Karpas-422 (cell line): ENCODE results near the gene TBKBP1. TPM values are rescaled to one million over a fixed set of nuclear protein-coding genes. Genes with fewer than 3 reads are reported as not detected.

Experiments used
- DNase-seq: peaks from one replicate; pipeline ENCODE4 v3.0.0-alpha.2; 2015
- H2AFZ ChIP-seq: fragments of 200-600 bp; sonication (generic); 2 replicates; pipeline ENCODE4 v1.6.1; 2014; ENCODE audit warnings: antibody characterized with exemption, low read length, mixed read lengths
- H3K27ac ChIP-seq: fragments of 200-600 bp; sonication (generic); 2 replicates; pipeline ENCODE4 v1.5.1; 2014; ENCODE audit warnings: mild to moderate bottlenecking, low read length, moderate library complexity
- H3K27me3 ChIP-seq: fragments of 200-600 bp; sonication (generic); 2 replicates; pipeline ENCODE4 v1.6.1; 2014; ENCODE audit warnings: low read length, mixed read lengths
- H3K36me3 ChIP-seq: fragments of 200-600 bp; sonication (generic); 2 replicates; pipeline ENCODE4 v1.6.1; 2014; ENCODE audit warnings: low read length, mixed read lengths; ENCODE audit not compliant: insufficient read depth
- H3K4me1 ChIP-seq: fragments of 200-600 bp; sonication (generic); 2 replicates; pipeline ENCODE4 v1.6.1; 2014; ENCODE audit warnings: mild to moderate bottlenecking, low read length, mixed read lengths
- H3K4me2 ChIP-seq: fragments of 200-600 bp; sonication (generic); 2 replicates; pipeline ENCODE4 v1.6.1; 2014; ENCODE audit warnings: low read length, low read depth, mild to moderate bottlenecking; ENCODE audit not compliant: poor library complexity, severe bottlenecking
- H3K4me3 ChIP-seq: fragments of 200-600 bp; sonication (generic); 2 replicates; pipeline ENCODE4 v1.5.1; 2014; ENCODE audit warnings: mild to moderate bottlenecking, antibody characterized with exemption, low read length, mixed read lengths
- H3K79me2 ChIP-seq: fragments of 200-600 bp; sonication (generic); 2 replicates; pipeline ENCODE4 v1.6.1; 2014; ENCODE audit warnings: mild to moderate bottlenecking, low read length, mixed read lengths
- H3K9ac ChIP-seq: fragments of 200-600 bp; sonication (generic); 2 replicates; pipeline ENCODE4 v1.6.0; 2014; ENCODE audit warnings: low read length
- H3K9me2 ChIP-seq: fragments of 200-600 bp; sonication (generic), shearing (Covaris generic); replicated peaks from 2 replicates; pipeline ENCODE4 v1.6.0; 2014; ENCODE audit warnings: mild to moderate bottlenecking, low read length, moderate library complexity; ENCODE audit not compliant: insufficient read depth
- H3K9me3 ChIP-seq: fragments of 300-700, 200-600 bp; sonication (generic); 2 replicates; pipeline ENCODE4 v1.6.1; 2014; ENCODE audit warnings: low read length, mixed read lengths
- H4K20me1 ChIP-seq: fragments of 200-600 bp; sonication (generic); 2 replicates; pipeline ENCODE4 v1.6.1; 2014; ENCODE audit warnings: mild to moderate bottlenecking, antibody characterized with exemption, low read length, low read depth; ENCODE audit not compliant: insufficient read depth
- total RNA-seq: library from RNA; depleted of rRNA; stranded (reverse); fragments of >200 nt; shearing (Covaris generic); gene quantifications from 2 replicates; pipeline ENCODE4 v1.2.3, GENCODE V29; 2014; ENCODE audit warnings: low replicate concordance

TBKBP1 gene
- total RNA-seq, 1 experiment from 2014 or later = 0.56 TPM

DNA sequence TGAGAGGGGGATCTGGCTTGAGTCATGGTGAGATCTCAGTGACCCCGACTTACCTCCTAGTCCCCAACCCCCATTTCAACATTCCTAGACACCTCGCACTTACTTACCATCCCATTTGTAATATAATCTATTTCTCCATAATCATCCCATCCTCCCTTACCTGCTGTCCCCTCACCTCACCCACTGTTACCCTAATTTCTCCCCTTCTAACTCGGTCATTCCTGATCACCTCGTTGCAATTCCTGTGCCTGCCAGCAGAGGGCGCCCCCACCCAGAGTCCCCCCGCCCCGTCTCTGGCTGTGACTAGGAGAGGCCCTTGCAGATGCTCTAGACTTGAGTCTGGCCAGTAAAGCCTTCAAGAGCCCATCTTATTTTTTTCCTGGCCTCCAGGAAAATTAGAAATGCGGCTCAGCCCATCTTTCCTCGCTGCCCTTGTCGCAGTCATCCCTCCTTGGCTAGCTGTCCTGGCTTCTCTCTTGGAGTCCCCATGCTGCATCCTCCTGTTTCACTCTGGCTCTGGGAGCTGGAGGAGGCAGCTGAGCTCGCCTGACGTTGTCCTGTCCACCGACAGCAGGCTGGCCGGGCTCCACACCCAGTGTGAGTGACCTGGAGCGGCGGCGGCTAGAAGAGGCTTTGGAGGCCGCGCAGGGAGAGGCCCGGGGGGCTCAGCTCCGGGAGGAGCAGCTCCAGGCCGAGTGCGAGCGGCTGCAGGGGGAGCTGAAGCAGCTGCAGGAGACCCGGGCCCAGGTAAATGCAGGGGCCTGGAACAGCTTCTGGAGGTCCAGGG, 5.0 kb downstream of the TBKBP1 start:
- H3K27ac ChIP-seq = no peak overlapping the region
- H3K4me1 ChIP-seq = peaks cover 9% of the 10 kb centered on the region
- DNase-seq = peak; percentile 90
- no peak overlapping the region for H3K4me3 ChIP-seq
- no peaks in the 10 kb centered on the region for H3K27me3 ChIP-seq
- H3K79me2 ChIP-seq = no peaks in the 10 kb centered on the region
- H3K9me3 ChIP-seq = no peaks in the 10 kb centered on the region
- no peaks in the 10 kb centered on the region for H3K9me2 ChIP-seq
- 0 out of 2 replicates have a peak, but pooled peaks cover 3% of the 10 kb centered on the region for H4K20me1 ChIP-seq
- no peaks in the 10 kb centered on the region for H3K36me3 ChIP-seq
- no peak overlapping the region for H3K9ac ChIP-seq
- no peak overlapping the region for H2AFZ ChIP-seq
- H3K4me2 ChIP-seq = no peak overlapping the region

DNA sequence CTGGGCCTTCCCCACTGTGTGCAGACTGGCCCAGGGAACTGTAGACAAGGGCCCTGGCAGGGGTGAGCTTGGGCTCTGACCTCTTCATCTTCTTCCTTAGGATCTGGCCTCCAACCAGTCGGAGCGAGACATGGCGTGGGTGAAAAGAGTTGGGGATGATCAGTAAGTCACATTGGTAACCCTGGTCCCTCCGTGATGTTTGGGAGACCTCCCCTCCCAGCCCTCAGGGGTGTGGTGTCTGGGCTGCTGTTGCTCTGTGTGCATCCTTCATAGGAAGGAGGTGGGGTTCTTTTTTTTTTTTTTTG, 5.5 kb downstream of the TBKBP1 start:
- Histone ChIP-seq H2AFZ (no peak overlapping the region), H3K4me2 (no peak overlapping the region), H3K4me3 (no peak overlapping the region), H3K4me1 (peaks cover 5% of the 10 kb centered on the region), H4K20me1 (0 out of 2 replicates have a peak, but pooled peaks cover 3% of the 10 kb centered on the region), H3K27me3 (no peaks in the 10 kb centered on the region), H3K9me2 (no peaks in the 10 kb centered on the region), H3K36me3 (no peaks in the 10 kb centered on the region), H3K27ac (no peak overlapping the region), H3K9me3 (no peaks in the 10 kb centered on the region), H3K9ac (no peak overlapping the region), H3K79me2 (no peaks in the 10 kb centered on the region)
- DNase-seq = no peak

DNA sequence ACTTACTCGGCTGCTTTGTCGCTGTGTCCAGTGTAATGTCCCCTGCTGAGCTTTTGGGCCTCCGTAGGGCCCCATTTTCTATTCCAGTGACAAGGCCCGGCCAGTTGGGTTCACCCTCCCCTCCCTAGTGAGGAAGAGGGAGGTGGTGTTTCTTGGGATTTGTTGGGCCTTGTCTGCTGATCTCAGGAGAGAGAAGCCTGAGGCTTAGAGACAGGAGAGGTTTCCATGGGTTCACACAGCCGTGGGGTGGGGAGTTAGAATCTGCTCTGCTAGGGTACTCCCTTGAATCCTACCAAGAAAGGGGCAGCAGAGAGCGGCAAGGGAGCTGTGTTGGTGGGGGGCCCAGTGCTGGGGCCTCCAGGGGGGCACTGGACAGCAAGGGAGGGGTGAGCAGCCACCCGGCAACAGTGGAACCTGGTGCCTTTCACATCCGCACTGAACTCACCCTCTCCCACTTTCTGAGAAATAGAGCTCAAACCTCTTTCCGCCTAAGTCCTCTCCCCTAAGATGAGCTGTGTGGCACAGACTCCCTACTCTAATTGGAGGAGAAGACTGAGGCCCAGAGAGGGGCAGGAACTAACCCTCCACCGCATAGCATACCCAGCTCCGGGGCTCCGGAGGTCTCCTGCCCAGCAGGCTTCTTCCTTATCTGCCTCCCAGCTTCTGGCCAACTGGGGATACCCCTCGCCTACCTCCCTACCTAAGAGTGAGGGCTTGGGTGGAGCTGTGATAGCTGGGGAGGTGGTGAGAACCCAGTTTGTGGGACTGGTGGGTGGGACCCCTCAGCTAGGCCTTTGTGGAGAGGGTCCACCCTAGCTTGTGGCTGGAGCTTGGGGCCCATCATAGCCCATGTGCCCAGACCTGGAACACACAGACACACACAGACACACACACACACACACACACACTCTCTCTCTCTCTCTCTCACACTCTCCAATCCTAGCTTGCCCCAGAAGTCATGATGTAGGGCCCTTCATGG, 6.8 kb downstream of the TBKBP1 start:
- H3K4me1 ChIP-seq = no peaks in the 10 kb centered on the region
- no peaks in the 10 kb centered on the region for H3K27me3 ChIP-seq
- H3K9me3 ChIP-seq = no peaks in the 10 kb centered on the region
- H3K27ac ChIP-seq = no peak overlapping the region
- 0 out of 2 replicates have a peak, but pooled peaks cover 3% of the 10 kb centered on the region for H4K20me1 ChIP-seq
- H2AFZ ChIP-seq = no peak overlapping the region
- no peaks in the 10 kb centered on the region for H3K36me3 ChIP-seq
- H3K4me2 ChIP-seq = no peak overlapping the region
- no peaks in the 10 kb centered on the region for H3K79me2 ChIP-seq
- H3K4me3 ChIP-seq = no peak overlapping the region
- no peak for DNase-seq
- H3K9ac ChIP-seq = no peak overlapping the region
- H3K9me2 ChIP-seq = no peaks in the 10 kb centered on the region

DNA sequence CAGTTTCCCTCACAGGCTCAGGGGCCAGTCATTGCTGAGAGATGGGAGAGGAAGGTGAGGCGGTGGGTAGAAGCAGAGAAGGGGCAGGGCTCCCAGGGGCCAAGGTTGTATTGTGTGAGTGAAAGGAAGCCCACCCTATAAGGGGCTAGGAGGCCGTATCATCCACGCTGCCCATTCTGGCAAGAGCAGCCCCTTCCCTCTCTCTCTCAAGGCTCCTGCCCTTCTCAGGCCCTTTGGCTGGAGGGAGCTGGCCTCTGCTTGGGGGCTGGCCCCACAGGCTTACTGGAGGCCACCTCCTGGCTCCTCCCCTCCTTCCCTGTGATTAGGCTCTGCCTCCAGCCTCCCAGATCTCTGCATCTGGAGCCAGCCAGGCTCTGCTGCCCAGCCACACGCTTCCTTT, 7.6 kb downstream of the TBKBP1 start:
- peaks cover 3% of the 10 kb centered on the region; the same call in 1 of the 2 replicates for H3K4me1 ChIP-seq
- no peak overlapping the region for H3K27ac ChIP-seq
- no peak overlapping the region for H2AFZ ChIP-seq
- H3K4me3 ChIP-seq = no peak overlapping the region
- no peaks in the 10 kb centered on the region for H3K36me3 ChIP-seq
- H3K27me3 ChIP-seq = no peaks in the 10 kb centered on the region
- no peak overlapping the region for H3K4me2 ChIP-seq
- 0 out of 2 replicates have a peak, but pooled peaks cover 3% of the 10 kb centered on the region for H4K20me1 ChIP-seq
- H3K9ac ChIP-seq = no peak overlapping the region
- H3K9me3 ChIP-seq = no peaks in the 10 kb centered on the region
- no peaks in the 10 kb centered on the region for H3K9me2 ChIP-seq
- no peaks in the 10 kb centered on the region for H3K79me2 ChIP-seq
- DNase-seq = no peak

DNA sequence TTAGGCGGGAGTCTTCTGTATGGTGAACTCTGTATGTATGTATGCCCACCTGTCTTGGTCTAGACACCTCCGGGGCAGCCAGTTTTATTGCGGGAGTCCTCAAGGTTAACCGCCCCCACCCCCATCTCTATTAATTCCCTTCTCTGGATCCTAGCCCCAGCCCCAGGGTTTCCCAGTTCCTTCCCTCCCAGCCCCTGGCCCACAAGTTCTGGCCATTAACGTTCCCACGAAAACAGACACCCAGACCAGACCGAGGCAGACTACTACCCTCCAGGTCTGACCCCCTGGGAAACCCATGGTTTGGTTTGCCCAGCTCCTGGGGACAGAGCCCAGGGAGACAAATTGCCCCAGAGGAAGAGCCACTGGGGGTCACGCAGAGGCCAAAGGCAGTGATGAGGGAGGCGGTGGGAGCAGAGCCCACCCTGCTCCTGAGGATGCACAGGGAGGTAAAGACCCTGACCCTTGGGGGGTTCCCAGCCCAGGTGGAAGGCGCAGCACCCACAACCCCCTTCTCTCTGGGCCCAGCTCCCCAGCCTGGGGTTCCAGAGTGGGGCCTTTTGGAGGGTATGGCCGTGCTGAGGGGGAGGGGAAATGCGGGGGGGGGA, 8.5 kb downstream of the TBKBP1 start:
- H3K4me1 ChIP-seq = peaks cover 8% of the 10 kb centered on the region
- H3K79me2 ChIP-seq = no peaks in the 10 kb centered on the region
- H3K27ac ChIP-seq = no peak overlapping the region
- H3K9me3 ChIP-seq = no peaks in the 10 kb centered on the region
- 0 out of 2 replicates have a peak, but pooled peaks cover 3% of the 10 kb centered on the region for H4K20me1 ChIP-seq
- DNase-seq = no peak
- no peak overlapping the region for H3K4me2 ChIP-seq
- H3K27me3 ChIP-seq = no peaks in the 10 kb centered on the region
- H3K9me2 ChIP-seq = no peaks in the 10 kb centered on the region
- no peak overlapping the region for H3K4me3 ChIP-seq
- no peaks in the 10 kb centered on the region for H3K36me3 ChIP-seq
- no peak overlapping the region for H3K9ac ChIP-seq
- no peak overlapping the region for H2AFZ ChIP-seq

DNA sequence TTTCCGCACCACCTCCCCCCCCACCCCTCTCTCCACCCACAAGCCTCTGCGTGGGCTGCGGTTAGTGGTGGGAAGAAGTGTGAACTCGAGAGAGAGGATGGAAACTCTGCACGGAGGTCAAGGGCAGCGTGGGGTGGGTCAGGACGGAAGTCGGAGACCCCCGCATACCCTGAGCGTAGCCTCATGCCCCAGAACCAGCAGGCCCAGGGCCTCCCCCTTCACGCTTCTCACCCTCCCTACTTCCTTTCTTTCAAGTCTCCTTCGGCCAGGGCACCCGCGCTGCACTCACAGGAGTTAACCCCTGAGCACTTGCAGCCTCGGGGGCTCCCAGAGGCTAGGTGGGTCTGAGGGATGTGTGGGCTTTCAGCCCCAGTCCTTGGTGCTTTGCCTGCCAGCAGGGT, 9.2 kb downstream of the TBKBP1 start:
- Histone ChIP-seq H3K27ac (no peak overlapping the region), H3K9ac (no peak overlapping the region), H4K20me1 (0 out of 2 replicates have a peak, but pooled peaks cover 3% of the 10 kb centered on the region), H3K4me1 (peaks cover 8% of the 10 kb centered on the region), H3K9me3 (no peaks in the 10 kb centered on the region), H3K27me3 (no peaks in the 10 kb centered on the region), H3K4me3 (no peak overlapping the region), H3K4me2 (no peak overlapping the region), H3K36me3 (no peaks in the 10 kb centered on the region), H2AFZ (no peak overlapping the region), H3K9me2 (no peaks in the 10 kb centered on the region), H3K79me2 (no peaks in the 10 kb centered on the region)
- DNase-seq = no peak

DNA sequence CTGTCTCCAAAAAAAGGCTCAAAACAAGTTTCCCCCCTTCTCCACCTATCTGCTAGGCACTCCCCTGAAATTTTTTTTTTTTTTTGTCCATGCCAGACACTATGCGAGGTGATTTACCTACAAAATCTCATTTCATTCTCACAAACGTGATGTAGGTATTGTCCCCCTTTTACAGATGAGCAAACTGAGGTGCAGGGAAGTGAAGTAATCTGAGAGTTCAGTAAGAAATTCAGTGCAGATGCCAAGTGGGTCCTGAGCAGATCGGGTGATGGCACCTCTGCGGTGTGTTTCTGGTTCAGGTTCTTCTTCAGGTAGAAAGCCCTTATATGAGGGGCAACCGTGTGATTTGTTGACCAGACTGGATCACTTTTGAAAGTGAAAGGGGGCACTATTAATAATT, 9.7 kb downstream of the TBKBP1 start:
- Histone ChIP-seq H3K27ac (no peak overlapping the region), H4K20me1 (0 out of 2 replicates have a peak, but pooled peaks cover 3% of the 10 kb centered on the region), H3K9ac (no peak overlapping the region), H3K9me3 (no peaks in the 10 kb centered on the region), H3K4me3 (no peak overlapping the region), H3K4me1 (peaks cover 8% of the 10 kb centered on the region), H2AFZ (no peak overlapping the region), H3K36me3 (no peaks in the 10 kb centered on the region), H3K9me2 (no peaks in the 10 kb centered on the region), H3K79me2 (no peaks in the 10 kb centered on the region), H3K4me2 (no peak overlapping the region), H3K27me3 (no peaks in the 10 kb centered on the region)
- no peak for DNase-seq

DNA sequence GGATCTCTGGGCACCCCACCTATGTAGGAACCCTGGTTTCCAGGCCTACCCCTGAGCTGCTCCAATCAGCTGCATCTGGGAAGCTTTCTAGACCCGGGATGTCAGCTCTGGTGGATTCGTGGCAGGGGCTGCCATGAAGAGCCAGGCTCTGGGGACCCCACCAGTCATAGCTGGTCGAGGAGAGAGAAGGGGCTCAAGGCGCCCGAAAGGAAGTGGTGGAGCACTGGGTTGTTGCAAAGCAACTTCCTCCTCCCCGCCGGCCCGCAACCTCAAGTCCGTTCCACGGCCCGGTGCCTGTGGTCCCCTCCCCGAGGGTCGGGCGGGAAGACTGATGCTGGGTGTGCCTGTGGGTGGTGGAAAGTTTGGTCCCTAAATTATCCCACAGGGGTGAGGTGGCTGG, 10.2 kb downstream of the TBKBP1 start:
- no peak for DNase-seq
- Histone ChIP-seq H3K27ac (no peak overlapping the region), H3K27me3 (no peaks in the 10 kb centered on the region), H2AFZ (no peak overlapping the region), H4K20me1 (0 out of 2 replicates have a peak, but pooled peaks cover 2% of the 10 kb centered on the region), H3K9me2 (no peaks in the 10 kb centered on the region), H3K79me2 (no peaks in the 10 kb centered on the region), H3K4me1 (peaks cover 8% of the 10 kb centered on the region), H3K4me2 (no peak overlapping the region), H3K36me3 (no peaks in the 10 kb centered on the region), H3K4me3 (no peak overlapping the region), H3K9me3 (no peaks in the 10 kb centered on the region), H3K9ac (no peak overlapping the region)
